ENCODE results near the gene ATL3.
"Not testable (repeated sequence)": the region's sequence is repeated elsewhere in the genome, so short reads cannot be mapped to it uniquely, and the experiment has no call there.

The ATL3 gene

DNA sequence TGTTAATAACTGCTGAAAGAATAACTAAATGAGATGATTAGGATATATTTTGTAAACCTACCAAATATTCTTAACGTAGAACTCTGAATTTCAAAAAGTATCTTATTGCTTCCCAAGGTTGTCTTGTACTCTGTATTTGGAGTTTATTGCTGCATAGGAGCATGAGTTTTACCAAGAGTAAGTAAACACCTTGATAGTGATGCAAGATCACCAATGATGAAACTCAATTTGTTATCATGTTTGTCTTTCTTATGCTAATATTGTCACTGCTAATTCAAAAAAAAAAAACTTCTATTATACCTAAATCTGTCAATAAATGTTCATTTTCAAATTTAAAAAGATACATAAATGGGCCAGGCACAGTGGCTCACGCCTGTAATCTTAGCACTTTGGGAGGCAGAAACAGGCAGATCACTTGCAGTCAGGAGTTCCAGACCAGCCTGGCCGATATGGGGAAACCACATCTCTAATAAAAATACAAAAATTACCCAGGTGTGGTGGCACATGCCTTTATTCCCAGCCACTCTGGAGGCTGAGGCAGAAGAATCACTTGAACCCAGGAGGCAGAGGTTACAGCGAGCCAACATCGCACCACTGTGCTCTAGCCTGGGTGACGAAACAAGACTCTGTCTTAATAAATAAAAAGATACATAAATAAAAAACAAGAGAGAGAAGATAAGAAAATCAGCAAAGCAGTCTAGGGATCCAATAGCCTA lies 84.6 kb downstream of the ATL3 start:
- no peak for DNase-seq

DNA sequence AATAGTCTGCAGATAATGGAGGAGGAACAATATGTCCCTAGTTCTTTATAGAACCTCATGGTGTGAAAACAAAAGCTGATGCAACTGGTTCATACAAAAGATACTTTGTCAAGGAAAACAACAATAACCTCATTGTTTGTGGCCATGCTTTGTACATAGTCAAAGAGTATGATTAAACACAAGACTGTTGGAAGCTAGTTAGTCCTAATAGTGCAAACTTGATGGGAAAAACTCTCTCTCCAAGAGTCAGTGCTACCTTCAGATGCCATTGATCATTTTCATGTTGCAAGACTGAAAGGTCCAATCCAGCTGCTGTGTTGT lies 87.9 kb downstream of the ATL3 start:
- no peak for DNase-seq

DNA sequence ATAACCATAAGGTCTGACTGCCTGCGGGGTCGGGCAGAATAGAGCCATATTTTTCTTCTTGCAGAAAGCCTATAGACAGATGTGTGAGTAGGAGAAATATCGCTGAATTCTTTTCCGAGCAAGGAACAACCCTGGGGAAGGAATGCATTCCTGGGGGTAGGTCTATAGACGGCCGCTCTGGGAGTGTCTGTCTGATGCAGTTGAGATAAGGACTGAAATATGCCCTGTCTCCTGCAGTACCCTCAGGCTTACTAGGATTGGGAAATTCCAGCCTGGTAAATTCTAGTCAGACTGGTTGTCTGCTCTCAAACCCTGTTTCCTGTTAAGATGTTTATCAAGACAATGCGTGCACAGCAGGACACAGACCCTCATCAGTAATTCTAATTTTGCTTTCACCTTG lies 90.0 kb downstream of the ATL3 start:
- not testable (repeated sequence) for DNase-seq

DNA sequence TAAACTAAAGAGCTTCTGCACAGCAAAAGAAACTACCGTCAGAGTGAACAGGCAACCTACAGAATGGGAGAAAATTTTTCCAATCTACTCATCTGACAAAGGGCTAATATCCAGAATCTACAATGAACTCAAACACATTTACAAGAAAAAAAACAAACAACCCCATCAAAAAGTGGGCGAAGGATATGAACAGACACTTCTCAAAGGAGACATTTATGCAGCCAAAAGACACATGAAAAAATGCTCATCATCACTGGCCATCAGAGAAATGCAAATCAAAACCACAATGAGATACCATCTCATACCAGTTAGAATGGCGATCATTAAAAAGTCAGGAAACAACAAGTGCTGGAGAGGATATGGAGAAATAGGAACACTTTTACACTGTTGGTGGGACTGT lies 92.3 kb downstream of the ATL3 start:
- DNase-seq, result not testable (repeated sequence)

DNA sequence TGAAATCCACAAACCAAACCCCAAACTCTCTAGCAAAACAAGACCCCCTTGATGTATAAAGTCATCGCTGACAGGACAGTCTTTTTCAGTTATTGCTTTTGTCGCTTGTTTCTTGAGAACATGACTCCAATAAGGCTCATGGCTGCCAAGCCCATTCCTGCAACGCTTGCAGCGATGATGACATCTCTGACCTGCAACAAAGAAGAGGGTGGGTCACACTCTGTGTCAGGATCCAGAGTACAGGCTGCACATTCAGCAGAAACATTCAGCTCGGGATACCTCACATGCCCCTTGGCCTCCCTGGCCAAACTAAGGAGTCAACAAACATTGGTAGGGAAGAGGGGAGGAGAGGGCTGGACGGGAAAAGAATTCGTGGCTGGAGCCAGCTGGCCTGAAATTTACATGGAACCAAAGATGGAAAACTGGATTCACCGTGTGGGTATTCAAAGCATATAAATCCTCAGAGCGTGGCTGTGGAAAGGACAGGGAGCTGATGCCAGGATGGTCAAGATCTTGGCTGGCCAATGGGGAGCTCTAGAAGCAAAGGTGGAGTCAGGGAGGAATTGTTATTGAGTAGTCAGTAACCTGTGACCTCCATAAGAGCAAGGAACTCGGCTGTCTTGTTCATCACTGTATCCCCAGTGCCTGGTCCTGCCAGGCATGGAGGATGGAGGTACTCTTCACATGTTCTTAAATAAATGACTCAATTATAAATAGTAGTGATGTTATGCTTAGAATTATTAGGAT lies 96.1 kb downstream of the ATL3 start:
- no peak for DNase-seq
